A549 treated with ZK216348 at 1 μM for 4 hours (cell line): ENCODE measurements around the gene CADM3. TPM values are rescaled to one million over a fixed set of nuclear protein-coding genes. Genes with fewer than 3 reads are reported as not detected.

Source experiments
- total RNA-seq: library from RNA; stranded (reverse); fragments of 200-300 nt; extraction: Qiagen RNA extraction; gene quantifications from 5 replicates; pipeline ENCODE4 v1.2.3, GENCODE V29; 2022; ENCODE audit warnings: low read depth

The CADM3 gene, protein sequence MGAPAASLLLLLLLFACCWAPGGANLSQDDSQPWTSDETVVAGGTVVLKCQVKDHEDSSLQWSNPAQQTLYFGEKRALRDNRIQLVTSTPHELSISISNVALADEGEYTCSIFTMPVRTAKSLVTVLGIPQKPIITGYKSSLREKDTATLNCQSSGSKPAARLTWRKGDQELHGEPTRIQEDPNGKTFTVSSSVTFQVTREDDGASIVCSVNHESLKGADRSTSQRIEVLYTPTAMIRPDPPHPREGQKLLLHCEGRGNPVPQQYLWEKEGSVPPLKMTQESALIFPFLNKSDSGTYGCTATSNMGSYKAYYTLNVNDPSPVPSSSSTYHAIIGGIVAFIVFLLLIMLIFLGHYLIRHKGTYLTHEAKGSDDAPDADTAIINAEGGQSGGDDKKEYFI
- total RNA-seq = 0.09 to 0.26 TPM (median 0.12 TPM) in 5 replicates

DNA sequence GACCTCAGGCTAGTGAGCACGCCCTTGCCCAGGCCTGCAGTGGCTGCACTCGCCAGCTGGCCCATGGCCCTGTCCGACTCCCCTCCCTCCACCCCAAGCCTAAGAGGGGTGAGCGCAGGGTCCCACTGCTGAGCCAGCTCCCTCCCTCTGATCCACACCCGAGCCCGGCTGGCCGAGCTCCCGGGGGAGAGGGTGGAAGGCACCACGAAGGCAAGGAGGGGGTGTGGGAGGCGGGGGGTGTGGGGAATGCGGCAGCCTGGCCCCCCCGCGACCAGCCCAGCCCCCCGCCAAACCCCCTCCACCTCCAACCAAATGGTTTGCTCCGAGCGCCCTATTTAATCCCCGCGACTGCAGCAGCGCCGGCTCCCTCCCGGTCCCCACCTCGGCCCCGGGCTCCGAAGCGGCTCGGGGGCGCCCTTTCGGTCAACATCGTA, at the start of gene CADM3:
CADM3 (plus strand) TSS at position 362 of the 434 bp plus-strand sequence. CDS start 151 bp downstream, outside the sequence.

DNA sequence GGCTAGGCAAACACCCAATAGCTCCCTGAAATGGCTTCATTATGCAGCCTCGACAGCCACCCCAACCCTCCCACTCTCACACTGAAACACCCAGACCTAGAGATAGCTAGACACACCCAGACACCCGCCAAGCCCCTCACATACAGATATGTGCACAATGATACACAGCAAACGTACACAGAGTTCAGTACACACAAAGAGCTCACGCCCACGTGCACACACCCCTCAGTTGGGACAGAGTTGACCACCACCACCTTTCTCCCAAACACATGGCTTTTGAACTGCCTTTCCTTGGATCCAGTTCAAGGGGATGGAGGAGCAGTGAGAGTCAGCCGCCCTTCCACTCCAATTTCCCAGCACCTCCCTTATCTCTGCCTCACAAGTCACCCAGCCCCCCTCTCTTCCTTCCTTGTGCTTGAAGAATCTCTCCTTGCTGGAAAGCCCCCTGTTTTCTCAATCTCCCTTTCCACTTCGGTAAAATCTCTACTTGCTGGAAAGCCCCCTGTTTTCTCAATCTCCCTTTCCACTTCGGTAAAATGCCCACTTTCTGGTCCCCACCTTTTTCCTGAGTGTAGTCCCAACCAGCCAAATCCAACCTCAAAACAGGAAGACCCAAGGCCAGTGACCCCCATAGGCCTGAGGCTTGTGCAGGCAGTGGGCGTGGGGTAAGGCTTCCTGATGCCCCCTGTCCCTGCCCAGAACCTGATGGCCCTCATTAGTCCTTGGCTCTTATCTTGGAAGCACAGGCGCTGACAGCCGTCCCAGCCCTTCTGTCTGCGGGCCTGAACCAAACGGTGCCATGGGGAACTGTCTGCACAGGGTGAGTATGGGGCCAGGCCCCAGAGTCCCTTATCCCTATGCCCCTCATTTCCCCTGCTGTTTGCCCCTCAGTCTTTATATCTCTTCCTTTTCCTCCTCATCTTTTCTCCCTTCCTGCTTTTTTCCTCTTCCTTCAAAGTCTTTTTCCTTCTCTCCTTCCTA, 33.0 kb downstream of the CADM3 start, which contains the start of gene ACKR1:
ACKR1 (plus strand) TSS at position 715 of the 981 bp plus-strand sequence; CDS start at position 800, 85 bp downstream.

Other genes starting within 250 kb of the CADM3 start
- gene PYHIN1, start 240.1 kb upstream of the CADM3 start, total RNA-seq = not detected in 5 replicates
- 2.2 to 5.4 TPM (median 4.5 TPM) in 5 replicates for gene IFI16, start 161.7 kb upstream of the CADM3 start, total RNA-seq
- gene AIM2, start 94.8 kb upstream of the CADM3 start, total RNA-seq = not detected in 5 replicates
- gene ACKR1, start 33.3 kb downstream of the CADM3 start, total RNA-seq = not detected in 5 replicates
- gene FCER1A, start 130.7 kb downstream of the CADM3 start, total RNA-seq = not detected in 5 replicates